Measurements from ENCODE around the gene MRAS. TPM values are rescaled to one million over a fixed set of nuclear protein-coding genes. Genes with fewer than 3 reads are reported as not detected.

MRAS gene
- total RNA-seq, 2 donors from 2014 or later: 2.2 to 4.5 TPM

DNA sequence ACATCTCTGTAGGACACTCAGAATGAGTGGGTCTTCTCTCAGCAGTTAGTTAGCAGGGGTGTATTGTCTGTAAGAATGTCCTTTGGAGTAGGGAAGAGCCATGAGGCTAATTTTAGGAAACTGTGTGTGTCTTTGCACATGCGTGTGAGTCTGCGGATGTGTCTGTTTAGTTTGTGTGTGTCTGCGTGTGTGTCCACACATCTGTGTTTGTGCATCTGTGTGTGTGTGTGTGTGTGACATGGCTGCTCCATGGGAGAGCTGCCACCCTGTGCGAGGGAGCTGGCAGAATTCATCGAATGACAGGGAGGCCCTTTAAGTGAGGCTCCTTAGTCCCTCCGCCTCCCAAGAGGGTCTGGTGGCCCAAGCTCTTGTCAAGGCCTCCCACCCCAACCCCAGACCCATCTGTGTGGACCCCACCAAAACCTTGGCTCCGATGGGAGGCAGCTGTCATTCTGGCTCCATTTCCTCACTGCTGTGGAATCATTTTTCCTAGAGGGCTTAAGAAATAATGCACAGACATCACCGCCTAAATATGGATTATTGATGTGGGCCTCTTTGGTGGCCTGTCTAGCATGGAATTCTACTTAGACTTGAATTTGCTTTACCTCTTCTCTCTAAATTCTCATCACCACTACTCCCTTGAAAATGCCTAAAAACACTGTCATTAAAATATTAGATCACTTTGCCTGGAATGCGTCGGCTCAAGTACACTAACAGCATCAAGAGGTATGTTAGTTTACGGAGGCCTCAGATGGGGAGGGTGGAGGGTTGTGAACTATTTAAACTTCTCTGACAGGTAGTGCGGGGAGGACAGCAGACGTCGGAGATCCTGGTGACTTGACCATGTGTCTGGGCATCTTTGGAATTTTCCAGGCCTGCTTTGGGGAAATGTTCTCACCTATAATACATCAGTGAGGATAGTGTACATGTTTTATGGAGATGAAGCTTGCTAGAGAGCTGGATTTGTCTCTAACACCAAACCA is 95.4 kb downstream of the MRAS start:
- intact Hi-C loops (cut with DNase I): no loop called here
- Histone ChIP-seq H3K9me3 (no peaks in the 10 kb centered on the region), H3K4me3 (no peak overlapping the region), H3K36me3 (no peaks in the 10 kb centered on the region), H3K27ac (no peak overlapping the region), H3K27me3 (no peaks in the 10 kb centered on the region), H3K4me1 (no peaks in the 10 kb centered on the region), H3K9ac (ENCODE audit: low read depth in 2 of 2, low read length in 2 of 2) (no peak overlapping the region)
- TF ChIP-seq, protein P1, sequence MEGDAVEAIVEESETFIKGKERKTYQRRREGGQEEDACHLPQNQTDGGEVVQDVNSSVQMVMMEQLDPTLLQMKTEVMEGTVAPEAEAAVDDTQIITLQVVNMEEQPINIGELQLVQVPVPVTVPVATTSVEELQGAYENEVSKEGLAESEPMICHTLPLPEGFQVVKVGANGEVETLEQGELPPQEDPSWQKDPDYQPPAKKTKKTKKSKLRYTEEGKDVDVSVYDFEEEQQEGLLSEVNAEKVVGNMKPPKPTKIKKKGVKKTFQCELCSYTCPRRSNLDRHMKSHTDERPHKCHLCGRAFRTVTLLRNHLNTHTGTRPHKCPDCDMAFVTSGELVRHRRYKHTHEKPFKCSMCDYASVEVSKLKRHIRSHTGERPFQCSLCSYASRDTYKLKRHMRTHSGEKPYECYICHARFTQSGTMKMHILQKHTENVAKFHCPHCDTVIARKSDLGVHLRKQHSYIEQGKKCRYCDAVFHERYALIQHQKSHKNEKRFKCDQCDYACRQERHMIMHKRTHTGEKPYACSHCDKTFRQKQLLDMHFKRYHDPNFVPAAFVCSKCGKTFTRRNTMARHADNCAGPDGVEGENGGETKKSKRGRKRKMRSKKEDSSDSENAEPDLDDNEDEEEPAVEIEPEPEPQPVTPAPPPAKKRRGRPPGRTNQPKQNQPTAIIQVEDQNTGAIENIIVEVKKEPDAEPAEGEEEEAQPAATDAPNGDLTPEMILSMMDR (IDR thresholded peaks at IDR 0.05): no peak
- DNase-seq: no peak

DNA sequence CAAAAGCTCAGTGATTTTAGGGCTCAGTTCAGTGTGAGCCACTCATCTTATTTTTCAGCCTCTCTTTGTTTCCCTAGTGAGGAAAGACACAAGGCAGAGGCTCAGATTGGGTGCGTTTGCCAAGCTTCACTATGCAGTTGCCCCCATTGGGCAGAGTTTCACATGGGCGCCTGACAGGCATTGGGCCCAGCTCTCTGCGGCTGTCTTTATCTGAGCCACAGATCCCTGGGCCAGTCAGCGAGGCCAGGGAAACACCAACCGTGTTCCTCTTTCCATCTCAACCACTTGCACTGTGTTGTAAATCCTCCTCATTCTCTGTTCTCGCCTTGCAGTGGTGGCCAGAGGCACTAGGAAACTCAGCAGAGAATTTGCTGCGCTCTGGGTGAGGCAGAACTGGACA is 96.9 kb downstream of the MRAS start:
- H3K9ac ChIP-seq (ENCODE audit: low read depth in 2 of 2, low read length in 2 of 2): no peak overlapping the region
- no peak for DNase-seq
- H3K27ac ChIP-seq: no peak overlapping the region
- TF ChIP-seq, protein P1 (IDR thresholded peaks at IDR 0.05): no peak
- no peaks in the 10 kb centered on the region for H3K36me3 ChIP-seq
- H3K9me3 ChIP-seq: no peaks in the 10 kb centered on the region
- H3K27me3 ChIP-seq: no peaks in the 10 kb centered on the region
- H3K4me3 ChIP-seq: no peak overlapping the region
- H3K4me1 ChIP-seq: no peaks in the 10 kb centered on the region
- intact Hi-C loops (cut with DNase I): no loop called here

DNA sequence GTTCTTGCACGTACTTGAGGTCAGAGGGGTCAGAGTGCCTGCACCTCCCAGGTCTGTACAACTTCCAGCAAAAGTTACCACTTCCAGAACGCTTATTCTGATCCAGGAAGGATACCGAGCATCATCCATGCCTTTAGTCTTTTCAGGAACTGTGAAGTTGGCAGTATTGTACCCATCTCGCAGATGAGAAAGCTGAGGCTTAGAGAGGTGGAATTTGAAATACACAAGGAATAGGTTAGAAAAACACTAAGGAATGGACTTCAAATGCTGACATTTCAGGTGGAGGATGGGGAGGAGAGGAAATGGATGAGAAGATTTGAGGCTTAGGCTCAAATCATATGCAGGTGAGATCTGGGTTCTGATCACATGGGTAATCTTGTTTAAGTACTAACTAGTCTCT is 97.3 kb downstream of the MRAS start:
- Histone ChIP-seq H3K4me3 (no peak overlapping the region), H3K9me3 (no peaks in the 10 kb centered on the region), H3K4me1 (no peaks in the 10 kb centered on the region), H3K9ac (ENCODE audit: low read depth in 2 of 2, low read length in 2 of 2) (no peak overlapping the region), H3K36me3 (no peaks in the 10 kb centered on the region), H3K27ac (no peak overlapping the region), H3K27me3 (no peaks in the 10 kb centered on the region)
- intact Hi-C loops (cut with DNase I): no loop called here
- no peak for DNase-seq
- TF ChIP-seq, protein P1 (IDR thresholded peaks at IDR 0.05): no peak

DNA sequence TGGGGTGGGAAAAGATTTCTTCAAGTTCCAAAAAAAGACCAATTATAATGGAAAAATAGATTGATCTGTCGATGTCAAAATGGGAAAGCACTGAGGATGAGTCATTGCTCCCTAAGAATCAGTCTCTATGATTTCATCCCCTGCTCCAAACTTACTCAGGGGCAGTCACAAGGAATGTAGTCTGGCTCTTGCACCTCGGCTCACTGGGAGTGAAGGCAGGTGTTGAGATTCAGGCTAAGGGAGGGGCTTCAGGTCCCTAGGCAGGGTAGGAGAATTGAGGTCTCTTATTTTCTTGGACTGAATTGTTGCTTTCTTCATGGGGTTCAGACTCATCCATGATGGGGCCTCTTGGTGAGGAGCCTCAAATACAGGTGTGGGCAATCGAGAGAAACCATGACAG is 100.3 kb downstream of the MRAS start:
- no peak overlapping the region for H3K4me3 ChIP-seq
- intact Hi-C loops (cut with DNase I): no loop called here

DNA sequence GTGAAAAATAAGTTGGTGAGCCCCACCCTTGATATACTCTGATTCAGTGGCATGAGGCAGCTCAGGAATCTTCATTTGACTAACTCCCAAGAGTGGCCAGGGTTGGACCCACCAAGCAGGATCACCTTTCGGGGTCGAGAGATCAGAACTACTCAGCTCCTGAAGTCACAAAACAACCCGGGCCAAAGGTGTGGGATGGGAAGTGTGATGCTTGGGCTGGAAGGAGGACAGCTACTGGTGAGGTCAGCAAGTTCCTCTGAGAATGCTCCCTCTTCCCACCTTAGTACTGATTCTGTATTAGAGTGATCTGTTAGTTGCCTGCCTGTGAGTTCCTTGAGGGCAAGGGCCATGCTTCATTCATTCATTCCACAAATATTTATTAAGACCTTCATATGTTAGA is 101.1 kb downstream of the MRAS start:
- Histone ChIP-seq H3K4me3 (no peak overlapping the region), H3K27me3 (no peaks in the 10 kb centered on the region), H3K36me3 (no peaks in the 10 kb centered on the region), H3K9ac (ENCODE audit: low read depth in 2 of 2, low read length in 2 of 2) (no peak overlapping the region), H3K27ac (no peak overlapping the region), H3K9me3 (no peaks in the 10 kb centered on the region), H3K4me1 (no peaks in the 10 kb centered on the region)
- TF ChIP-seq, protein P1 (IDR thresholded peaks at IDR 0.05): no peak
- DNase-seq: no peak
- intact Hi-C loops (cut with DNase I): no loop called here

More for the DNA sequence above, 100.3 kb downstream of the MRAS start:
- TF ChIP-seq, protein P1 (IDR thresholded peaks at IDR 0.05): no peak
- H3K9ac ChIP-seq (ENCODE audit: low read depth in 2 of 2, low read length in 2 of 2): no peak overlapping the region
- DNase-seq: no peak
- no peak overlapping the region for H3K27ac ChIP-seq
- no peaks in the 10 kb centered on the region for H3K9me3 ChIP-seq
- H3K4me1 ChIP-seq: no peaks in the 10 kb centered on the region
- no peaks in the 10 kb centered on the region for H3K36me3 ChIP-seq
- no peaks in the 10 kb centered on the region for H3K27me3 ChIP-seq
